H9 (cell line): ENCODE measurements around the gene PTPN3. TPM values are rescaled to one million over a fixed set of nuclear protein-coding genes. Genes with fewer than 3 reads are reported as not detected.
A peak's percentile ranks its signal among the peaks of the same experiment; 100 is the strongest.

Experiments
- DNase-seq: peaks from one replicate; pipeline ENCODE4 v3.0.0-alpha.2; 2017
- H2AFZ ChIP-seq: one replicate; pipeline ENCODE4 v1.6.1; 2013; ENCODE audit warnings: mild to moderate bottlenecking, low read length, control low read depth, moderate library complexity
- H2AK5ac ChIP-seq: 2 replicates; pipeline ENCODE4 v1.6.1; 2013; ENCODE audit warnings: low read length, control low read depth, mixed read lengths; ENCODE audit not compliant: insufficient read length
- H2BK120ac ChIP-seq: one replicate; pipeline ENCODE4 v1.6.1; 2013; ENCODE audit warnings: low read depth, mild to moderate bottlenecking, low read length, control low read depth, inconsistent platforms; ENCODE audit not compliant: poor library complexity, severe bottlenecking
- H2BK12ac ChIP-seq: 2 replicates; pipeline ENCODE4 v1.6.1; 2013; ENCODE audit warnings: low read length, control low read depth, mixed read lengths, low read depth; ENCODE audit not compliant: insufficient read length
- H2BK15ac ChIP-seq: 2 replicates; pipeline ENCODE4 v1.6.1; 2013; ENCODE audit warnings: low read depth, low read length, control low read depth
- H2BK20ac ChIP-seq: one replicate; pipeline ENCODE4 v1.6.1; 2013; ENCODE audit warnings: low read depth, mild to moderate bottlenecking, low read length, control low read depth, inconsistent platforms; ENCODE audit not compliant: poor library complexity, severe bottlenecking
- H2BK5ac ChIP-seq: 2 replicates; pipeline ENCODE4 v1.6.1; 2013; ENCODE audit warnings: low read length, control low read depth, mixed read lengths; ENCODE audit not compliant: insufficient read length
- H3K14ac ChIP-seq: 2 replicates; pipeline ENCODE4 v1.6.1; 2013; ENCODE audit warnings: low read length, control low read depth; ENCODE audit not compliant: insufficient read depth
- H3K18ac ChIP-seq: 2 replicates; pipeline ENCODE4 v1.6.1; 2013; ENCODE audit warnings: low read depth, mild to moderate bottlenecking, mixed read lengths, low read length, control low read depth; ENCODE audit not compliant: insufficient read length
- H3K23ac ChIP-seq: 2 replicates; pipeline ENCODE4 v1.6.1; 2013; ENCODE audit warnings: low read length, control low read depth, mixed read lengths, low read depth; ENCODE audit not compliant: insufficient read length
- H3K23me2 ChIP-seq: 2 replicates; pipeline ENCODE4 v1.6.1; 2013; ENCODE audit warnings: low read depth, mild to moderate bottlenecking, mixed read lengths, low read length, control low read depth; ENCODE audit not compliant: insufficient read length, poor library complexity, severe bottlenecking
- H3K27ac ChIP-seq: 2 replicates; pipeline ENCODE4 v1.5.1; 2013; ENCODE audit warnings: low read length, control low read depth, mixed read lengths, low read depth; ENCODE audit not compliant: insufficient read length
- H3K27me3 ChIP-seq: 2 replicates; pipeline ENCODE4 v1.6.1; 2013; ENCODE audit warnings: low read length, control low read depth, inconsistent platforms; ENCODE audit not compliant: insufficient read depth
- H3K4ac ChIP-seq: 2 replicates; pipeline ENCODE4 v1.6.1; 2013; ENCODE audit warnings: low read depth, mild to moderate bottlenecking, control low read depth, inconsistent platforms, low read length, moderate library complexity
- H3K4me1 ChIP-seq: 2 replicates; pipeline ENCODE4 v1.6.1; 2013; ENCODE audit warnings: low read length, control low read depth, inconsistent platforms; ENCODE audit not compliant: insufficient read depth
- H3K4me2 ChIP-seq: 2 replicates; pipeline ENCODE4 v1.6.1; 2013; ENCODE audit warnings: low read length, control low read depth, mixed read lengths; ENCODE audit not compliant: insufficient read length, insufficient read depth
- H3K56ac ChIP-seq: 2 replicates; pipeline ENCODE4 v1.6.1; 2013; ENCODE audit warnings: low read depth, mild to moderate bottlenecking, mixed read lengths, low read length, control low read depth; ENCODE audit not compliant: insufficient read length
- H3K79me1 ChIP-seq: 2 replicates; pipeline ENCODE4 v1.6.1; 2013; ENCODE audit warnings: low read depth, mild to moderate bottlenecking, moderate library complexity, low read length, control low read depth, inconsistent platforms; ENCODE audit not compliant: insufficient read depth, poor library complexity, severe bottlenecking
- H3K79me2 ChIP-seq: 2 replicates; pipeline ENCODE4 v1.6.1; 2013; ENCODE audit warnings: low read length, control low read depth, inconsistent platforms; ENCODE audit not compliant: insufficient read depth
- H3K9ac ChIP-seq: 2 replicates; pipeline ENCODE4 v1.6.1; 2013; ENCODE audit warnings: low read length, control low read depth, mixed read lengths; ENCODE audit not compliant: insufficient read length; ENCODE audit errors: extremely low read depth
- H3K9me3 ChIP-seq: one replicate; pipeline ENCODE4 v1.6.1; 2013; ENCODE audit warnings: low read depth, low read length, inconsistent platforms; ENCODE audit not compliant: control insufficient read depth
- H3T11ph ChIP-seq: one replicate; pipeline ENCODE4 v1.6.1; 2013; ENCODE audit warnings: mild to moderate bottlenecking, low read length, control low read depth, inconsistent platforms
- H4K20me1 ChIP-seq: one replicate; pipeline ENCODE4 v1.6.1; 2013; ENCODE audit not compliant: control insufficient read depth, insufficient read length, insufficient read depth
- H4K5ac ChIP-seq: 2 replicates; pipeline ENCODE4 v1.6.1; 2013; ENCODE audit warnings: low read depth, mild to moderate bottlenecking, mixed read lengths, low read length, control low read depth; ENCODE audit not compliant: insufficient read length
- H4K8ac ChIP-seq: replicated peaks from 2 replicates; pipeline ENCODE4 v1.6.1; 2013; ENCODE audit warnings: low read length, control low read depth, mixed read lengths, low read depth; ENCODE audit not compliant: insufficient read length
- H4K91ac ChIP-seq: 2 replicates; pipeline ENCODE4 v1.6.1; 2013; ENCODE audit warnings: low read depth, mild to moderate bottlenecking, moderate library complexity, mixed read lengths, low read length, control low read depth; ENCODE audit not compliant: insufficient read length
- H3K27ac Mint-ChIP-seq, 3 experiments: 2 replicates in 2 of 3; 3 replicates in 1 of 3; pipeline ENCODE4 v1.8.0; 2020 to 2021; ENCODE audit warnings: mixed read lengths in 3 of 3, mild to moderate bottlenecking in 1 of 3, moderate library complexity in 1 of 3
- H3K27me3 Mint-ChIP-seq: 2 replicates; pipeline ENCODE4 v1.8.0; 2021; ENCODE audit warnings: low read depth, mild to moderate bottlenecking, moderate library complexity, mixed read lengths
- H3K36me3 Mint-ChIP-seq, 3 experiments: 2 replicates in 2 of 3; 3 replicates in 1 of 3; pipeline ENCODE4 v1.8.0; 2020 to 2021; ENCODE audit warnings: low read depth in 3 of 3, mixed read lengths in 3 of 3; ENCODE audit not compliant: insufficient read depth in 1 of 3
- H3K4me1 Mint-ChIP-seq, 2 experiments: 2 replicates each; pipeline ENCODE4 v1.8.0; 2020; ENCODE audit warnings: mixed read lengths in 2 of 2
- H3K4me3 Mint-ChIP-seq, 2 experiments: 2 replicates in 1 of 2; 3 replicates in 1 of 2; pipeline ENCODE4 v1.8.0; 2020 to 2021; ENCODE audit warnings: mild to moderate bottlenecking in 2 of 2, mixed read lengths in 2 of 2, moderate library complexity in 1 of 2
- H3K9me3 Mint-ChIP-seq, 2 experiments: 2 replicates in 1 of 2; 3 replicates in 1 of 2; pipeline ENCODE4 v1.8.0; 2020; ENCODE audit warnings: mild to moderate bottlenecking in 2 of 2, mixed read lengths in 2 of 2, moderate library complexity in 1 of 2
- CTCF ChIP-seq: fragments of 200-600 bp; sonication (generic); conservative IDR thresholded peaks from 3 replicates; pipeline ENCODE4 v1.8.0; 2021; ENCODE audit warnings: antibody characterized with exemption, mild to moderate bottlenecking
- WGBS: extraction: QIAGEN DNeasy Blood & Tissue Kit; methylation state at CpG from one replicate; pipeline ENCODE4 v1.1.7; 2013; ENCODE audit warnings: missing lambda C conversion rate, low lambda C conversion rate, mixed read lengths; ENCODE audit not compliant: insufficient read length; ENCODE audit errors: extremely low coverage; 5-methylcytosine and 5-hydroxymethylcytosine counted together
- total RNA-seq: library from RNA; stranded (reverse); gene quantifications from 2 replicates; pipeline ENCODE4 v1.2.1, GENCODE V29; 2021

The PTPN3 gene
- total RNA-seq, 1 experiment from 2014 or later = 2.6 TPM

- Histone ChIP-seq H3K79me1 (no peaks in the 10 kb centered on the region), H3T11ph (no peak overlapping the region), H3K9ac (no peak overlapping the region), H3K79me2 (no peaks in the 10 kb centered on the region), H2AFZ (no peak overlapping the region), H3K23ac (no peak overlapping the region), H4K20me1 (no peaks in the 10 kb centered on the region), H3K4me2 (peak overlapping the region; percentile 10), H3K56ac (no peak overlapping the region), H3K4me1 (no peaks in the 10 kb centered on the region), H3K27me3 (no peaks in the 10 kb centered on the region), H3K27ac (no peak overlapping the region), H3K9me3 (no peaks in the 10 kb centered on the region), H2BK20ac (no peak overlapping the region), H3K14ac (no peak overlapping the region), H2AK5ac (no peak overlapping the region), H3K23me2 (no peaks in the 10 kb centered on the region), H2BK15ac (no peak overlapping the region), H3K4ac (no peak overlapping the region), H2BK5ac (no peak overlapping the region), H2BK120ac (no peak overlapping the region), H2BK12ac (no peak overlapping the region), H4K91ac (no peak overlapping the region), H4K5ac (no peak overlapping the region), H3K18ac (no peak overlapping the region), H4K8ac (no peak overlapping the region)
- peak; percentile 98 for TF ChIP-seq CTCF
- peaks cover 0 to 4% of the 10 kb centered on the region in 2 experiments; a peak in 3 of 4 replicates for H3K4me1 Mint-ChIP-seq
- no peaks in the 10 kb centered on the region for H3K27me3 Mint-ChIP-seq
- 0 out of 7 replicates have a peak, but pooled peaks cover 0 to under 1% (median 0%) of the 10 kb centered on the region in 3 experiments for H3K36me3 Mint-ChIP-seq
- peak; percentile 85 for DNase-seq
- no peak overlapping the region for H3K4me3 Mint-ChIP-seq
- WGBS = no CpG with 5 or more reads among the region's 13 CpGs
- no peaks in the 10 kb centered on the region for H3K9me3 Mint-ChIP-seq
- H3K27ac Mint-ChIP-seq = no peak overlapping the region; a peak in 1 of 7 replicates
Observed at GRCh38 chr9:109401169-109401989, 96.7 kb downstream of the PTPN3 start.
